Measurements from ENCODE around the gene GNPTAB. TPM values are rescaled to one million over a fixed set of nuclear protein-coding genes. Genes with fewer than 3 reads are reported as not detected.

The GNPTAB gene
- total RNA-seq, 4 donors from 2014 or later: 18.0 to 36.3 (median 32.5) TPM

GRCh38 chr12:101855976-101856375 lies 25.2 kb upstream of the GNPTAB start:
- no peaks in the 10 kb centered on the region for H3K36me3 ChIP-seq
- TF ChIP-seq CTCF (IDR thresholded peaks at IDR 0.05): no peak
- no peaks in the 10 kb centered on the region for H3K27me3 ChIP-seq
- no peaks in the 10 kb centered on the region for H3K9me3 ChIP-seq
- H3K4me3 ChIP-seq: no peak overlapping the region
- H3K4me1 ChIP-seq: peaks cover 0 to 18% (median 7%) of the 10 kb centered on the region in 4 donors
- no peak overlapping the region for H3K27ac ChIP-seq
- WGBS, 2 donors: 82 to 85% methylated on average over 3 of the region's 3 CpGs
- no peak for DNase-seq (ENCODE audit: low spot score in 2 of 2)

GRCh38 chr12:101855364-101855884 lies 24.7 kb upstream of the GNPTAB start:
- Histone ChIP-seq H3K4me1 (peaks cover 0 to 18% (median 7%) of the 10 kb centered on the region in 4 donors), H3K36me3 (no peaks in the 10 kb centered on the region), H3K27me3 (no peaks in the 10 kb centered on the region), H3K4me3 (no peak overlapping the region), H3K27ac (no peak overlapping the region), H3K9me3 (no peaks in the 10 kb centered on the region)
- TF ChIP-seq POLR2A (IDR thresholded peaks at IDR 0.05): no peak
- no peak for TF ChIP-seq EP300 (IDR thresholded peaks at IDR 0.05)
- TF ChIP-seq CTCF (IDR thresholded peaks at IDR 0.05): no peak
- DNase-seq (ENCODE audit: low spot score in 2 of 2): no peak
- WGBS, 2 donors: 25 to 29% methylated on average over 3 of the region's 3 CpGs

GRCh38 chr12:101854747-101855146 lies 24.0 kb upstream of the GNPTAB start:
- WGBS, 2 donors: 88 to 100% methylated on average over 1 of the region's 1 CpG
- Histone ChIP-seq H3K27me3 (no peaks in the 10 kb centered on the region), H3K4me3 (no peak overlapping the region), H3K36me3 (no peaks in the 10 kb centered on the region), H3K9me3 (no peaks in the 10 kb centered on the region), H3K27ac (no peak overlapping the region), H3K4me1 (peaks cover 0 to 18% (median 6%) of the 10 kb centered on the region in 4 donors)
- TF ChIP-seq CTCF (IDR thresholded peaks at IDR 0.05): no peak
- no peak for TF ChIP-seq EP300 (IDR thresholded peaks at IDR 0.05)
- no peak for TF ChIP-seq POLR2A (IDR thresholded peaks at IDR 0.05)
- DNase-seq (ENCODE audit: low spot score in 2 of 2): no peak

GRCh38 chr12:101852998-101853397 lies 22.2 kb upstream of the GNPTAB start:
- Histone ChIP-seq H3K9me3 (no peaks in the 10 kb centered on the region), H3K4me1 (peaks cover 0 to 18% (median 3%) of the 10 kb centered on the region in 4 donors), H3K27me3 (no peaks in the 10 kb centered on the region), H3K27ac (no peak overlapping the region), H3K36me3 (no peaks in the 10 kb centered on the region), H3K4me3 (no peak overlapping the region)
- no peak for DNase-seq (ENCODE audit: low spot score in 2 of 2)
- TF ChIP-seq CTCF (IDR thresholded peaks at IDR 0.05) (no peak), POLR2A (IDR thresholded peaks at IDR 0.05) (no peak), EP300 (IDR thresholded peaks at IDR 0.05) (no peak)

GRCh38 chr12:101850199-101850598 lies 19.4 kb upstream of the GNPTAB start:
- Histone ChIP-seq H3K4me3 (no peak overlapping the region), H3K36me3 (no peaks in the 10 kb centered on the region), H3K9me3 (no peaks in the 10 kb centered on the region), H3K27ac (no peak overlapping the region), H3K4me1 (peaks cover 0 to under 1% (median 0%) of the 10 kb centered on the region in 4 donors), H3K27me3 (no peaks in the 10 kb centered on the region)
- 93 to 98% methylated on average over 1 of the region's 1 CpG for WGBS, 2 donors
- TF ChIP-seq EP300 (IDR thresholded peaks at IDR 0.05): no peak
- TF ChIP-seq POLR2A (IDR thresholded peaks at IDR 0.05): no peak
- no peak for TF ChIP-seq CTCF (IDR thresholded peaks at IDR 0.05)
- no peak for DNase-seq (ENCODE audit: low spot score in 2 of 2)

All from tibial nerve (tissue), 4 donors.